ENCODE data around the gene MICALL2.

The MICALL2 gene

DNA sequence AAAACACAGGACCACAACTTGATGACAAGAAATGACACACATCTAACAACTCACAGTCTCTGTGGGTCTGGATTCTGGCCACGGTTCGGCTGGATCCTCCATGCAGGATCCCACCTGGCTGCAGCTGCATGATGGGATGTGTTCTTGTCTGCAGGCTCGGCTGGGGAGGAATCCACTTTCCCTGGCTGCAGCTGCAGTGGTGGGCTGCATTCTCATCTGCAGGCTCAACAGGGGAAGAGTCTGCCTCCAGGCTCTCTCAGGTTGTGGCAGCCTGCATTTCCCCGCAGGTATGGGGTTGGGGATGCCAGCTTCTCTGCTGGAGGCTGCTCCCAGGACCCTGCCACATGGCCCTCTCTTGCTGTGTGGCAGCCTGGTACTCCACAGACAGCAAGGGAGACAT is 64.9 kb downstream of the MICALL2 start:
- no peak for DNase-seq (ENCODE audit: low spot score)

DNA sequence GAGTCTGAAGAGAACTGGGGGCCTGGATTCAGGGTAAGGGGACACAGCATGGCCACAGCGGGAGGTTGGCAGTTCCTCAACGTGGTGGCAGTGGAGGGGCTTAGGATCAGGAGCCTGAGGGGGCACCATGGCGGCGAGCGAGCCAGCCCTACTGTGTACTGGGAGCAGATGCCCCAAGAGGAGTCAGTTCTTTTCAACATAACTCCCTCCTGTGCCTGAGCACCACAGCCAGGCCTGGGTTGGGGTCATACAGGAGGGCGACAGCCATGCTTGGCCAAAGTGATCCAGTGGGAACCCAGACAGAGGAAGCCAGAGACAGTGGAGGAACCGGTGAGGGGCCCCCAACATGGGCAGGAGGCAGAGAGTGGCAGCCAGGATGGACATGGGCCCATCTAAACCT is 65.8 kb downstream of the MICALL2 start:
- DNase-seq (ENCODE audit: low spot score): no peak

DNA sequence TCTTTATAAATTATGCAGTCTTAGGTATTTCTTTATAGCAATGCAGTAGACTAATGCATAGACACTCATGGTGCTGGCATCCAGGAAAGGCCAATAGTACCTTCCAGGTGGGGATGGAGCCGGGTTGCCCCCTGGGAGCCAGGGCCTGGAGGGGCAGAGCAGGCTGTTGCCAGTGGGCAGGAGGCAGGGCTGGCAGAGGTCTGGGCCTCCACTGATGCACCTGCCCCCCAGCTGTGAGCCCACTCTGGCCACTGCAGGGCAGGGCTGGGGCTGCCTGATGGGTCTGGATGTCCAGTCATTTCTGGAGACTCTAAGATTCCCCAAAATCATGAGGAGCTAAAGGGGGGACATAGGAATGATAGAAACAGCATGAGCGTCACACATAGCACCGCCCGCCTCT is 66.7 kb downstream of the MICALL2 start:
- no peak for DNase-seq (ENCODE audit: low spot score)

DNA sequence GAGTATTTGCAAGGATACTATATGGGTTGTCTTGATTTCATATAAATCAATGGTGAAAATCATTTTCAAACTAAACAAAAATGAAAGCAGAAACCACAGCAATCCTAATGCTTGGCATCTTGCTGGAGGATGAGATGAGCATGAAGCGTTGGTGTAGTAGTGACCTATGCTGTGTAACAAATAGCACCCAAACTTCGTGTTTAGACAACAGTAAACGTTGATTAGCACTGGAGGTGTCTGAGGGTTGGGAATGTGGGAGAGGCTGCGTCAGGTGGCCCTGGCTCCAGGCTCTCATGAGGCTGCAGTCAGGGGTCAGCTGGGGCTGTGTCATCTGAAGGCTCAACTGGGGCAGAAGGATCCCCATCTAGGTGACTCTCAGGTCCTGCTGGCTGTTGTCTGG is 67.8 kb downstream of the MICALL2 start:
- no peak for DNase-seq (ENCODE audit: low spot score)

DNA sequence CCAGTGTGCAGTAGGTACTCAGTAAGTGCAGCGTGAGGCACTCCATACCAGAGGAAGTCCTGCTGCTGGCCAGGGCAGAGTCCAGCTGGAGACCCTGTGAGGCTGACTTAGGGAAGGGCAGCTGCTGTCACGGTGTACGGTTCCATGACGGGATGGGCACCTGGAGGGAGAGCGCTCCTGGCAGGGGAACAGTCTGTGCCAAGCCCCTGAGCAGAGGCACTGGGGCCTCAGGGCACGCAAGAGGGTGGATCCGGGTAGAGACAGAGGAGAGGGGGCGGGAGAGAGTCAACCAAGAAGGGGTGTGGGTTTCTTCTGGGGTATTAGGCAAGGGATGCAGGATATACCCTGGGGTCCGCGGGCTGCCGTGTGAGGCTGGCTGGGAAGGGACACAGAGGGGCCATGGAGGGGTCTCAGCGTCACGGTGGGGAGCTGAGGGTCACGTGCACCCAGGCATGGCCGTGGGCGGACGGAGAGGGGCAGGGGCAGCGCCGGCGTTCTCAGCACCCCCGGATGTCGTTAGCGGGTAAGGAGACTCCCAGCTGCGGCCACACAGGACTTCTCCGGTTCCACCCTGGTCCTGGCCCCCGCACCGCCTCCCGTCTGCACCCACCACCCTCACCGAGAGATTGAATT is 70.5 kb downstream of the MICALL2 start:
- DNase-seq (ENCODE audit: low spot score): no peak

DNA sequence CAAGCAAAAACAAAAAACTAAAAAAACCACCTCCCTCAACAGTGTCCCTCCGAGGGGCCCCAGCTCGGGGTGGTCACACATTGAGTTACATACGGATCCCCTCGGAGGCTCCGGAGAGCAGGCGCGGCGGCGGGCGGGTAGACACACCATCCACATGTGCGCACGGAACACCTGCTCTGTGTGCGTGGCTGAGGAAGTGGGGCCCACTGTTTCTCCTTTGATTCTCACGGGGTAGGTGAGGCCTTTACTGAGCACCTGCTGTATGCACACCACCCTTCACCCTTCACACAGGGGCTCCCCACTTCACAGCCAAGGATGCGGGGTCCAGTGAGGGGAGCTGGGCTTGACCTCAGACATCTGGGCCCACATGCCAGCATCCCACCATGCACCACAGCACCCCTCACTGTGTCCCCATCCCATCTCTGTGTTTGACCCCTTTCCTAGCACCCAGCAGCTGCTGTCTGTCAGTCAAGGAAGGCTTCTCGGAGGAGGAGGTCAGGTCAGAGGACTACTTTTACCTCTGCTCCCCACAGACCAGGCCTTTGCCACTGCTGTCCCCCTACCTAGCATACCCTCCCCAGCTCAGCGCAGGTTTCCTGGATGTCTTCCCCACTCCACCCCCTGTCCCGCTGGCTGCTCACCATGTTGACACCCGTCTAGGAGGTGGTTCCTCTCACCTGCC is 71.1 kb downstream of the MICALL2 start:
- no peak for DNase-seq (ENCODE audit: low spot score)

DNA sequence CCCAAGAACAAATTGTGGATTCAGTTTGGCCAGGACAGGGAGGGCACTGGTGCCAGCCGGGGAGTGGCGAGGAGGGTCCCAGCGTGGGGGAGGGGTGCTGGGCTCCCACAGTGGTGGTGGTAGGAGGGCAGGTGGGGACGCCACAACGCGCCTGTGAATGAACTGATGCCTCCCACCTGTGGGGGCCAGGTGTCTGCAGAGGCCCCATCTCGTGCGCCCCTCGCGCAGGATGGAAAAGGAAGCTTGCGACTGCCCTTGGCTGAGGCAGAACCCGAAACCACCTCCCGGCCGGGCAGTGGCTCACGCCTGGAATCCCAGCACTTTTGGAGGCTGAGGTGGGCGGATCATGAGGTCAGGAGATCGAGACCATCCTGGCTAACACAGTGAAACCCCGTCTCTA is 72.0 kb downstream of the MICALL2 start:
- DNase-seq (ENCODE audit: low spot score): no peak

DNA sequence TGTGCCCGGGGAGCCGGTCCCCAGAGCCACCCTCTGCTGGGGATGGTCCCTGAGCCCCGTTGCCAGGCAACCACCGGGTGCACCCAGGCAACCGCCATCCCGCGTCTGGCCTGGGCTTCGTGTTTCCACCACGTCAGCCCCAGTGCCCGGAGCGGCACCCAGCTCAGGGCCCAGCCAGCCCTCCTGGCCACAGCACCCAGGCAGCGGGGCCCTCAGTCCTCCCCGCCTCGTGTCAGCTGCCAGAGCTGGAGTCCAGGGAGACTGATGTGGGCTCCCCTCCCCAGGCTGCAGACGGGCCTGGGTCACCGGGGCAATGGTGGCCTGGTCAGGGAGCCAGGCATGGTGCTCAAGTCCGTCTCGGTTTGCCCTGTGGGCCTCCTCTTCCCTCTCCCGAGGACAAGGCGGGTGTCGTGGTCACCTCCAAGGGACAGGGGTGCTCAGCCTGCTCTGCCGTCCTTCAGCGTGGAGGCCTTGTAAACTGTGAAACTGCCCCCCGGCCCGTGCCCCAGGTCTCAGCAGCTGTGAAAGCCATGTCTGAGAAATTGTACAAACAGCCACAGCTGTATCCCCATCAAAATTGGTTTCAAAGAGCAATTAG is 72.5 kb downstream of the MICALL2 start:
- no peak for DNase-seq (ENCODE audit: low spot score)

DNA sequence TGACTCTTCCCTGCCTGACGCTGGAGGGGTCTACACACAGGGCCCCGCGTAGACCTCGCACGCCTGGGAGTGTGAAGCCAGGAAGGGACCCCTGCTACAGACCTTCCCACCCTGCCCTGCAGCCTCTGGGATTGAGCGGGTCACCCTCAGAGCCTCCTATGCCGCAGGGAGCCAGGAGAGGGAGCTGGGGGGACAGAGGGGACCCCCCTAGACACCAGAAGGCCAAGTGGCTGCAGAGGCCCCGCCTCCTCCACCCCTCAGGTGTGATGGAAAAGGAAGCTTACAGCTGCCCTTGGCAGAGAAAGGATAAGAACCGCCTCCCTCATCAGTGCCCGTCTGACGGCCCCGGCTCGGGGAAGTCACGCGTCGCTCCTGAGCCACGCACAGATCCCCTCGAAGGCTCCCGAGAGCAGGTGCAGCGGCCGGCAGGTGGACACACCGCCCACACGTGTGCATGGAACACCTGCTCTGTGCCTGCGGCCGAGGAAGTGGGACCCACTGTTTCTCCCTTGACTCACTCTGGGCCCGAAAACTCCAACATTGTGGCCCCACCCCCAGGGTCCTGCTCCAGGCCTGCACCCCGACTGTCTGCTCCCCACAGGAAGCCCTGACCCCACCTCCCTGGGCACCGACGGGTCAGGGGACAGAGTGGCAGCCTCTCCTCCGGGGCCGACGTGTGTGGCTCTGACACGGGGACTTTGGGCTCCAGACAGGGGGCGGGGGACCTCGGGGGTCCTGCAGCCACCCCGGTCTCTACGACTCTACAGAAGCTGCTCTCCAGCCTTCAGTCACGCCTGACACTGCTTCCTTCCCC is 73.3 kb downstream of the MICALL2 start:
- no peak for DNase-seq (ENCODE audit: low spot score)

DNA sequence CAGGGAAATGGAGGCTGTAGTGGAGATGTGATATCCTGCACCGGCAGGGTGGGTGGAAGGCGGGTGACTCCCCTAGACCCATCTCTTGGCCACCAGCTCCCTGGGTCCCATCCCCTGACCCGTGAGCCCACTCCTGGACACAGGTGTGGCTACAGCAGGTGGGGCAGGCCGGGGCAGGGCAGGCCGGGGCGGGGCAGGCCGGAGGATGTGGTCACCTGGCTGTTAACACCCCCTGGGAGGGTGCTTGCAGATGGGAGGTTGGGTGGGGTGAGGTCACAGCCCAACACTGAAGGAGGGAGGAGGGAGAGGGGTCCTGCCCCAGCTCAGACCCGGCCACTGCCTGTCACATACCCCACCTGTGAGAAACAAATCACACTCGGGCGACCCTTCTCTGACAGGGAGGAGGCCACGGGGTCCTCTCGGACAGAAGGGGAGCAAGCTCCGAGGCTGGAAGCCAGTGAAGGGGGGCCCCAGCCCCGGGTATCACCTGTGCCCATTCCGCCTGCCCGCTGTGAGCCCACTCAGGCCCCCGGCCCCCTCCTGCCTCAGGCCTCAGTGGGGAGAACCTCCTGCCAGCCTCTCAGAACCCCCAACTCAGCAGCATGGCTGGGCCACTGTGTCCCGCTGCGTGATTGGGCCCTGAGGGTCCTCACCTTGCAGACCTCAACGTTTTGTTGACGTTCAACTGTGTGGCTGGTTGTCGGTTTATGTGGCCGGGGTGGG is 74.0 kb downstream of the MICALL2 start:
- DNase-seq (ENCODE audit: low spot score): no peak

All from CD4-positive, alpha-beta T cell treated with Interleukin-15 for 4 hours (primary cell).